ENCODE data around the gene GSG1L. TPM values are rescaled to one million over a fixed set of nuclear protein-coding genes. Genes with fewer than 3 reads are reported as not detected.
"Not testable (repeated sequence)": the region's sequence is repeated elsewhere in the genome, so short reads cannot be mapped to it uniquely, and the experiment has no call there.

Gene GSG1L
- total and polyA plus RNA-seq, 2 of the 13 experiments (the other 11 are each of a cell fraction or from before 2014, with no cell fraction given), result not detected

DNA sequence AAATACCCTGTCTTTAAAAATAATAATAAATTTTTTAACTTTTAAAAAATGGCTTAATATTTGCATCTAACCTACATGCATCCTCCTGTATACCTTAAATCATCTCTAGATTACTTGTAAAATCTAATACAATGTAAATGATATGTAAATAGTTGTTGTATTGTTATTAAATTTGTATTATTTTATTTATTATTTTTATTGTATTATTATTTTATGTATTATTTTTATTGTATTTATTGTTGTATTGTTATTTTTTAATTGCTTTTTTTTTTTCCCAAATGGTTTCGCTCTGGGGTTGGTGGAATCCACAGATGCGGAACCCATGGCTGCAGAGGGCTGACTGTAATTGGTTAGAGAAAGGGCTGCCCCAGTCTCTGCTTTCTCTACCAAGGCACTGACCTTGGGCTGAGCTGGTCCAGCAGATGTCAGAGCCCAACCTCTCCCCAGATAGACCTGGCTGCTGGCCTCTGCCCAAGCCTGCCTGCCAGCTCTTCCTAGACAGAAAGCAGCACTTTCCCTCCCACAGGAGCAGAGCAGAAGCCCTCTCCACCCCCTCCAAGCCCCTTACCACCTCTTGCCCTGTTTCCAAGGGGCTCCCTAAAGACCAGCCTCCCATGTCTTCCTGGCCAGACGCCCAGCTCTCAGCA, 183.8 kb downstream of the GSG1L start:
- Histone ChIP-seq H3K4me2 (ENCODE audit: low read depth, low read length) (no peak overlapping the region), H3K9me3 (ENCODE audit: low read length) (peaks cover 21% of the 10 kb centered on the region), H3K4me3 (replicated peaks in 1 of 3; ENCODE audit: insufficient read depth in 1 of 3, low read depth in 2 of 3, low read length in 3 of 3) (no peak overlapping the region), H2AFZ (ENCODE audit: low read length) (no peak overlapping the region), H3K27me3 (ENCODE audit: control insufficient read depth in 1 of 2, insufficient read depth in 2 of 2, low read length in 2 of 2) (peaks cover 1 to 9% of the 10 kb centered on the region in 2 experiments; a peak in 4 of 5 replicates), H4K20me1 (ENCODE audit: insufficient read depth, low read length) (no peaks in the 10 kb centered on the region), H3K9ac (ENCODE audit: insufficient read depth, low read depth, low read length) (no peak overlapping the region), H3K36me3 (replicated peaks in 1 of 2; ENCODE audit: control insufficient read depth in 1 of 2, insufficient read depth in 2 of 2, low read length in 2 of 2) (no peaks in the 10 kb centered on the region), H3K4me1 (ENCODE audit: insufficient read depth, low read length) (no peaks in the 10 kb centered on the region), H3K79me2 (ENCODE audit: insufficient read depth, low read length) (no peaks in the 10 kb centered on the region), H3K27ac (ENCODE audit: extremely low read length, insufficient read depth, low read length) (no peak overlapping the region)
- WGBS (ENCODE audit: low lambda C conversion rate), result 40% methylated on average over 3 of the region's 3 CpGs
- intact Hi-C loops (cut with micrococcal nuclease; ENCODE audit: unreplicated experiment), result no loop called here
- no peak for TF ChIP-seq CAMTA2 (CRISPR knock-in tag; IDR thresholded peaks at IDR 0.05; ENCODE audit: borderline replicate concordance)
- TF ChIP-seq, protein P1, sequence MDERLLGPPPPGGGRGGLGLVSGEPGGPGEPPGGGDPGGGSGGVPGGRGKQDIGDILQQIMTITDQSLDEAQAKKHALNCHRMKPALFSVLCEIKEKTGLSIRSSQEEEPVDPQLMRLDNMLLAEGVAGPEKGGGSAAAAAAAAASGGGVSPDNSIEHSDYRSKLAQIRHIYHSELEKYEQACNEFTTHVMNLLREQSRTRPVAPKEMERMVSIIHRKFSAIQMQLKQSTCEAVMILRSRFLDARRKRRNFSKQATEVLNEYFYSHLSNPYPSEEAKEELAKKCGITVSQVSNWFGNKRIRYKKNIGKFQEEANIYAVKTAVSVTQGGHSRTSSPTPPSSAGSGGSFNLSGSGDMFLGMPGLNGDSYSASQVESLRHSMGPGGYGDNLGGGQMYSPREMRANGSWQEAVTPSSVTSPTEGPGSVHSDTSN (CRISPR knock-in tag; IDR thresholded peaks at IDR 0.05), result no peak
- no peak for TF ChIP-seq FOSL1 (CRISPR knock-in tag; IDR thresholded peaks at IDR 0.05; ENCODE audit: borderline replicate concordance)
- TF ChIP-seq MAFG (CRISPR knock-in tag; IDR thresholded peaks at IDR 0.05), result no peak
- POLR2A ChIA-PET, result no interaction called here
- in situ Hi-C loops (cut with HindIII; ENCODE audit: extremely low pct_ligation_motif_present, low pct_unique_long_range_greater_than_20kb), result no loop called here
- no TSS peak for BruUV-seq (replicated peaks)
- ATAC-seq, result no peak
- FAIRE-seq, result no peak
- DNase-seq (ENCODE audit: low spot score), result no peak
- CTCF ChIA-PET (ENCODE audit: low intra/inter-chr PET ratio, low total read pairs), result no interaction called here

DNA sequence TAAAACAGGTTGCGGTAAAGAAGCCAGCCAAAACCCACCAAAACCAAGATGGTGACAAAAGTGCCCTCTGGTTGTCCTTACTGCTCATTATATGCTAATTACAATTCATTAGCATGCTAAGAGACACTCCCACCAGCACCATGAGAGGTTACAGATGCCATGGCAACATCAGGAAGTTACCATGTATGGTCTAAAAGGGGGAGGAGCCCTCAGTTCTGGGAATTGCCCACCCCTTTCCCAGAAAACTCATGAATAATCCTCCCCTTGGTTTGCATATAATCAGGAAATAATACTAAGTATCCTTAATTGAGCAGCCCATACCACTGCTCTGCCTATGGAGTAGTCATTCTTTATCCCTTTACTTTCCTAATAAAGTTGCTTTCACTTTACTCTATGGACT, 190.9 kb downstream of the GSG1L start:
- H2AFZ ChIP-seq (ENCODE audit: low read length); in situ Hi-C loops (cut with HindIII; ENCODE audit: extremely low pct_ligation_motif_present, low pct_unique_long_range_greater_than_20kb); H3K27ac ChIP-seq (ENCODE audit: extremely low read length, insufficient read depth, low read length); DNase-seq (ENCODE audit: low spot score); POLR2A ChIA-PET; H3K36me3 ChIP-seq (replicated peaks in 1 of 2; ENCODE audit: control insufficient read depth in 1 of 2, insufficient read depth in 2 of 2, low read length in 2 of 2); ATAC-seq; H3K27me3 ChIP-seq (ENCODE audit: control insufficient read depth in 1 of 2, insufficient read depth in 2 of 2, low read length in 2 of 2); H3K79me2 ChIP-seq (ENCODE audit: insufficient read depth, low read length); CTCF ChIA-PET (ENCODE audit: low intra/inter-chr PET ratio, low total read pairs); H3K4me1 ChIP-seq (ENCODE audit: insufficient read depth, low read length); H3K4me3 ChIP-seq (replicated peaks in 1 of 3; ENCODE audit: insufficient read depth in 1 of 3, low read depth in 2 of 3, low read length in 3 of 3); H3K4me2 ChIP-seq (ENCODE audit: low read depth, low read length); BruUV-seq (replicated peaks); intact Hi-C loops (cut with micrococcal nuclease; ENCODE audit: unreplicated experiment); H3K9ac ChIP-seq (ENCODE audit: insufficient read depth, low read depth, low read length); H4K20me1 ChIP-seq (ENCODE audit: insufficient read depth, low read length); FAIRE-seq: not testable (repeated sequence)
- 100% methylated on average over 1 of the region's 1 CpG for WGBS (ENCODE audit: low lambda C conversion rate)
- peaks cover 24% of the 10 kb centered on the region for H3K9me3 ChIP-seq (ENCODE audit: low read length)

Data from HepG2 (cell line).